Ishikawa (cell line): ENCODE measurements around the gene LMO2.

Experiments
- CREB1 ChIP-seq: IDR thresholded peaks from 2 replicates; pipeline ENCODE4 v1.6.1; 2012; ENCODE audit warnings: low read depth
- EGR1 ChIP-seq: IDR thresholded peaks from 2 replicates; pipeline ENCODE4 v1.6.1; 2012
- EP300 ChIP-seq: IDR thresholded peaks from 2 replicates; pipeline ENCODE4 v1.6.1; 2012; ENCODE audit warnings: borderline replicate concordance
- FOXM1 ChIP-seq: IDR thresholded peaks from 2 replicates; pipeline ENCODE4 v1.6.1; 2012; ENCODE audit warnings: low read depth, borderline replicate concordance
- NFIC ChIP-seq: IDR thresholded peaks from 2 replicates; pipeline ENCODE4 v1.6.1; 2012
- RAD21 ChIP-seq: IDR thresholded peaks from 2 replicates; pipeline ENCODE4 v1.6.1; 2012; ENCODE audit warnings: low read depth
- TAF1 ChIP-seq: IDR thresholded peaks from 2 replicates; pipeline ENCODE4 v1.6.1; 2012; ENCODE audit warnings: low read depth, mild to moderate bottlenecking
- TCF12 ChIP-seq: IDR thresholded peaks from 2 replicates; pipeline ENCODE4 v1.6.1; 2012; ENCODE audit warnings: low read depth
- TEAD4 ChIP-seq: IDR thresholded peaks from 2 replicates; pipeline ENCODE4 v1.6.1; 2012
- YY1 ChIP-seq: IDR thresholded peaks from 2 replicates; pipeline ENCODE4 v1.6.1; 2012; ENCODE audit warnings: low read depth
- TF ChIP-seq, protein P1 (sequence below): IDR thresholded peaks from 2 replicates; pipeline ENCODE4 v1.6.1; 2012; ENCODE audit warnings: low read depth, mild to moderate bottlenecking
- TF ChIP-seq, protein P2 (sequence below): IDR thresholded peaks from 2 replicates; pipeline ENCODE4 v1.6.1; 2012
- TF ChIP-seq, protein P3 (sequence below): IDR thresholded peaks from 2 replicates; pipeline ENCODE4 v1.6.1; 2012

DNA sequence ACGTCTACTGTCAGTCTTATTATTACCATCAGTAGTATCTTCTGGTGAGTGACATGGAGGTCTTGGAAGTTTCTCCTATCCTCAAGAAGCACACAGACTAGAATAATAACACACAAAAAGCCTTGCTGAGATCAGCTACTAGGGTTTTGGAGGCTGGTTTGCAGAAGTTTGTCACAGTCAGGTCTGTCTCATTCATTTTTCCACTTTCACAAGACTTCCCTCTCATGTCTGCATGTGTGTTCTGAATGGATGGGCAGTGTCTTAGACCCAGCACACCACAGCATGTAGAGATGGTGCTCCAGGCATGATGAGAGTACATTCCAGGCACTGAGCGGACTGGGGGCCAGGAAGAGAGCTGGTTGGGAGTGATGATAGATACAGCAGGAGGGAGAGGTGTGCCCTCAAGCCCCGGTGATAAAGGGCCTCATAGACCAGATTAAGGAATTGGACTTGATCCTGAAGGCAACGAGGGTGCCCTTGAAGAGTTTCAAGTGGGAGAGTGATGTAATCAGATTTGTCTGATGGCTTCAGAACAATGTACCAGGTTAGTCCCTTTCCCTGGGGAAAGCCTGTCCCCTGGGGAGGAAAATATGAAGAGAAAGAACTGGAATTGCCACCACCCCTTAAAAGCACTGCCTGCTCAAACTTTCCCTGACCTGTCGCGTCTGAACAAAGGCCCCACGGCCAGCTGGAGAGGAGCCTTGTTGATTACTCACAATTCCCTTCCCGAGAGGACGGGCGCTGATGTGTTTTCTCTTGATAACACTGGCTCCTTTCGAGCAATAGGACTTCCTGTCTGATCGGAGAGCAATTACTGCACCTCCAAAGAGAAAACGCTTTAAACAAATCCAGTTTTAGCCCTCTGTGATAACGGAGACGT, 45.1 kb upstream of the LMO2 start:
- TF ChIP-seq YY1 (no peak), TAF1 (no peak), NFIC (no peak), EP300 (no peak), CREB1 (no peak), EGR1 (no peak), RAD21 (no peak), FOXM1 (no peak), TCF12 (no peak), TEAD4 (no peak)
- TF ChIP-seq, protein P1, sequence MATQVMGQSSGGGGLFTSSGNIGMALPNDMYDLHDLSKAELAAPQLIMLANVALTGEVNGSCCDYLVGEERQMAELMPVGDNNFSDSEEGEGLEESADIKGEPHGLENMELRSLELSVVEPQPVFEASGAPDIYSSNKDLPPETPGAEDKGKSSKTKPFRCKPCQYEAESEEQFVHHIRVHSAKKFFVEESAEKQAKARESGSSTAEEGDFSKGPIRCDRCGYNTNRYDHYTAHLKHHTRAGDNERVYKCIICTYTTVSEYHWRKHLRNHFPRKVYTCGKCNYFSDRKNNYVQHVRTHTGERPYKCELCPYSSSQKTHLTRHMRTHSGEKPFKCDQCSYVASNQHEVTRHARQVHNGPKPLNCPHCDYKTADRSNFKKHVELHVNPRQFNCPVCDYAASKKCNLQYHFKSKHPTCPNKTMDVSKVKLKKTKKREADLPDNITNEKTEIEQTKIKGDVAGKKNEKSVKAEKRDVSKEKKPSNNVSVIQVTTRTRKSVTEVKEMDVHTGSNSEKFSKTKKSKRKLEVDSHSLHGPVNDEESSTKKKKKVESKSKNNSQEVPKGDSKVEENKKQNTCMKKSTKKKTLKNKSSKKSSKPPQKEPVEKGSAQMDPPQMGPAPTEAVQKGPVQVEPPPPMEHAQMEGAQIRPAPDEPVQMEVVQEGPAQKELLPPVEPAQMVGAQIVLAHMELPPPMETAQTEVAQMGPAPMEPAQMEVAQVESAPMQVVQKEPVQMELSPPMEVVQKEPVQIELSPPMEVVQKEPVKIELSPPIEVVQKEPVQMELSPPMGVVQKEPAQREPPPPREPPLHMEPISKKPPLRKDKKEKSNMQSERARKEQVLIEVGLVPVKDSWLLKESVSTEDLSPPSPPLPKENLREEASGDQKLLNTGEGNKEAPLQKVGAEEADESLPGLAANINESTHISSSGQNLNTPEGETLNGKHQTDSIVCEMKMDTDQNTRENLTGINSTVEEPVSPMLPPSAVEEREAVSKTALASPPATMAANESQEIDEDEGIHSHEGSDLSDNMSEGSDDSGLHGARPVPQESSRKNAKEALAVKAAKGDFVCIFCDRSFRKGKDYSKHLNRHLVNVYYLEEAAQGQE = no peak
- TF ChIP-seq, protein P2, sequence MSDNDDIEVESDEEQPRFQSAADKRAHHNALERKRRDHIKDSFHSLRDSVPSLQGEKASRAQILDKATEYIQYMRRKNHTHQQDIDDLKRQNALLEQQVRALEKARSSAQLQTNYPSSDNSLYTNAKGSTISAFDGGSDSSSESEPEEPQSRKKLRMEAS = no peak
- TF ChIP-seq, protein P3, sequence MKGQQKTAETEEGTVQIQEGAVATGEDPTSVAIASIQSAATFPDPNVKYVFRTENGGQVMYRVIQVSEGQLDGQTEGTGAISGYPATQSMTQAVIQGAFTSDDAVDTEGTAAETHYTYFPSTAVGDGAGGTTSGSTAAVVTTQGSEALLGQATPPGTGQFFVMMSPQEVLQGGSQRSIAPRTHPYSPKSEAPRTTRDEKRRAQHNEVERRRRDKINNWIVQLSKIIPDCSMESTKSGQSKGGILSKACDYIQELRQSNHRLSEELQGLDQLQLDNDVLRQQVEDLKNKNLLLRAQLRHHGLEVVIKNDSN = no peak
